Measurements from ENCODE around the gene CPN1.
"Not testable (repeated sequence)": the region's sequence is repeated elsewhere in the genome, so short reads cannot be mapped to it uniquely, and the experiment has no call there.

CPN1 gene

DNA sequence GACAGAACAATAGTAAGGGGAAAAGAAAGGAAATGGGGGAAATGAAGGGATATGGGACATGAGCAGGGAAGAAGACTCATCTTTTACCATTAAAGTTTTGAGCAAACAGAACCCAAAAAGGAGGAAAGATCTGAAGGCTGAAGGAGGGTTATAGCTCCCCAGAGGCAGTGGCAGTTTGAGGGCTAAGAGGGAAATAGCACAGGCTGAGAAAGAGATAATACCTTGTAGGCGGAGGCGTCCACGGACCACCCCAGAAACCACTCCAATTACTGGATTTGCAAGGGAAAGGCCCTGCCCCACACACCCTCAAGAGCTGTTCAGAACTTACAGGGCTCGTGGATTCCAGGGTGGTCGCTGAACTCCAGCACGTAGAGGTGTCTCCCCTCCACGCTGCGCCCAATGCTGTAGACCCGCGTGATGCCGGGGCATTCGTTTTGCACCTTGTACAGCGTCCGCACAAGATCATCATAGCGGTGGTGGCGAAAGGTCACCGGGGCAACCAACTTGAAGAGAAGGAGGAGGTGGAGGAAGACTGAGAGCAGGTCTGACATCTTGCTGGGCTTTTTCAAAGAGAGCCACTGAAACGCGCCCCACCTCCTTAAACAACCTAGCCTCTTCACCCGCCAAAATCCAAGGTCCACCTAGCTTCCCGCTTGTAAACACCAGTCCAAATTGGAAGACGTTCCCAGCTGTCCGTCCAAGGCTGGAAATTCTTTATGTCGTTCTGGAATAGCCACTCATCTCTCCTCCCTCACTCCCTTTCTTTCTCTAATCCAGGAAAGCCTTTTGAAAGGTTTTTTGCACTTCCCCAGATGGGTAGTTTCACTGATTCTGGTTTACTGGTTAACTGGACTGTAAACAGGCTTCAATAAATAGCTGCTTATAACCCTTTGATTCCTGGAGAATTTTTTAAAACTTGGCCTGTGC, at the start of gene CPN1:
TSS of gene CPN1 (minus strand) at position 795 of the 927 bp plus-strand sequence. CDS start at position 551, 244 bp downstream.
- no peak for DNase-seq

DNA sequence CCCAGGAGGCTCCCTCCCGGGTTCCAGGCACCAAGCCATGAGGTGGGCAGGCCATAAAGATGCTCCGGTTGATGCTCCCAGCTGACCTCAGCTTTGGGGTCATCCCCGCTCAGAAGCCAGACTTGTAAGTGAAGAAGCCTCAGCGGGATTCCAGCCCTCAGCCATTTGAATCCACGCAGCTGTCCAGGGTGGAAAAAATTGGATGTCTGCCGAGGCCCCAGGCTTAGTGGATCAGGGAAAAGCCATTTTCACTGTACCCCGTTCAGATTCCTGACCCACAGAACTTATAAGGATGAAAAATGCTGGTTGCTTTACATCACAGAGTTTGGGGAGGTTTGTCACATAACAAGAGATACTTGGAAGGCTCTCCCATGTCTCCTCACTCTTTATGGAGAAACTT, 49.2 kb upstream of the CPN1 start:
- DNase-seq = no peak

DNA sequence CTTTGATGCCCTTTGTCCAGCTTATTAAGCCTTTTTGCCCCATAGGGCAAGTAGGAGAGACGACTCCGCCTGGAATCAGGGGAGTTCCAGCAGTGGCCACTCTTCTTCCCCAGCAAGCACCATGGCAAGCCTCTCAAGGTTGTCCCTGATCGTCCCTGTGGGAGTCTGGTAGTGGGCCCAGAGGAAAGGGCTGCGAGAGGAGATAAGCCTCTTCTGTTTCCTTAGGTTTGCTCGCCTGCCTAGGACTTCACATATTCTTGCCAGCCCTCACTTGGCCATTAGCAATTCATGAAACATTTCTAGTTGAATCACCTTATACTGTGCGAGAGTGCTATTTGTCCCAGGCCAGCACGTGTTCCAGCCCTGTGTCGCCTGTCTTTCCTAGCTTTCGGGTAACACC, 47.8 kb upstream of the CPN1 start:
- no peak for DNase-seq

DNA sequence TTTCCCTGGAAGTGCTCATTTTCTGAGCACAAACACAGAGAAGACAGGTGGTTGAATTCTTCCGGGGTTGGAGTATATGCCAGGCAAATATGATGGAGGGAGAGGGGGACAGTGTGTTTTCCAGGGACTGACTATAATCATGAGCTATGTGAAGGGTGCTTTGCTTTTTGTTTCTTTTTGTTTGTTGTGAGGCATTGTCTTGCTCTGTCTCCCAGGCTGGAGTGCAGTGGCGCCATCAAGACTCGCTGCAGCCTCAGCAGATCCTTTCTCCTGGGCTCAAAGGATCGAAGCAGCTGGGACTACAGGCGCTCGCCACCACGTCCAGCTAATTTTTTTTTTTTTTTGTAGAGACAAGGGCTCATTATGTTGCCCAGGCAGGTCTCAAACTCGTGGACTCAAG, 47.3 kb upstream of the CPN1 start:
- no peak for DNase-seq

DNA sequence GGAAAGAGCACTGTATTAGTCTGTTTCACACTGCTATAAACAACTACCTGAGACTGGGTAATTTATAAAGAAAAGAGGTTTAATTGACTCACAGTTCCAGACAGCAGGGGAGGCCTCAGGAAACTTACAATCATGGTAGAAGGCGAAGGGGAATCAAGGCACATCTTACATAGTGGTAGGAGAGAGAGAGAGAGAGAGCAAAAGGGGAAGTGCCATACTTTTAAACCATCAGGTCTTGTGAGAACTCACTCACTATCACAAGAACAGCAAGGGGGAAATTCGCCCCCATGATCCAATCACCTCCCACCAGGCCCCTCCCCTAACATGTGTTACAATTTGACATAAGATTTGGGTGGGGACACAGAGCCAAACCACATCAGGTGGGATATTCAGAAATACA, 43.7 kb upstream of the CPN1 start:
- DNase-seq = not testable (repeated sequence)

DNA sequence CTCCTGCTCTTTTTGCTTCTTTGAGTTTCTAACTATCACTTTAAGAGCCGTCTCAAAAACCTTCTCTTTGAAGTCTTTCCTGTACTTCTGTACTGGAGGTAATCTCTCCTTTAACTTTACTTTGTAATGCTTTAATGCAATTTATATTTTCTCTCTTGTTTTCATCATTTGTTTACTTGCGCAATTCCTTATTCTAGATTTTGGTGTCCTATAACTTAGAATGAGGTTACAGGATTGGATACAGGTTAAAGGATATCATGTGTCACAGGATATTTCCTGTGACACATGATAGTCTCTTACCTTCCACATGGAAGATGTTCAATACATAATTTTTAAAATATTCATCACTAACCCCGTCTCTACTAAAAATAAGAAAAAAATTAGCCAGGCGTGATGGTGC, 42.4 kb upstream of the CPN1 start:
- DNase-seq = no peak

DNA sequence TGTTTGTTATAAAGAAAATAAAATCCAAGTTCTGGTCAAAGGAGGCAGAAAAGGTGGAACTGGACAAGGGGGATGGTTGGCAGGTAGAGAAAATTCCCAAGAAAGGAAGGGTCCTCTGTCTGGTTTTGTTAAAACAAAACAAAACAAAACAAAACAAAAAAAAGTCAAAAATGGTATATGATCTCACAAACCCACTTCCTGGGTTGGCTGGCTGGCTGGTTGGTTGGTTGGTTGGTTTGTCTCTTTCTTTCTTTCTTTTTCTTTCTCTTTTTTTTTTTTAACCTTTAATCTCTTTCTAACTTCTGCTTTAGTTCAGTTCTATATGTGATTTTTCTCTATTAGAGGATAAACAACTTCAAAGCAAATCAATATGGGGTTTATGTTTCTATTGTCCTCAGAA, 41.1 kb upstream of the CPN1 start:
- no peak for DNase-seq

DNA sequence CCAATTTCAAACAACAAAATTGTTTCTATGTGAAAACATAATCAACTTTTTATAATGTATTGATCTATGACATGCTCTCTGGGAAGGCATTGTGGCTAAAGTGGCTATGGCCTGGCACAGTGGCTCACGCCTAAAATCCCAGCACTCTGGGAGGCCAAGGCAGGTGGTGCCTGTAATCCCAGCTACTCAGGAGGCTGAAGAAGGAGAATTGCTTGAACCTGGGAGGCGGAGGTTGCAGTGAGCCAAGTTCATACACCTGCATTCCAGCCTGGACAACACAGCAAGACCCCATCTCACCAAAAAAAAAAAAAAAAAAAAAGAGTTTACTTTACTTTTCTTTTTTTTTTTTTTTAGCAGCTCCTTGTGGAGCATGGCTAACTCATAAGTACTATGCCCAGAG, 38.9 kb upstream of the CPN1 start:
- no peak for DNase-seq

DNA sequence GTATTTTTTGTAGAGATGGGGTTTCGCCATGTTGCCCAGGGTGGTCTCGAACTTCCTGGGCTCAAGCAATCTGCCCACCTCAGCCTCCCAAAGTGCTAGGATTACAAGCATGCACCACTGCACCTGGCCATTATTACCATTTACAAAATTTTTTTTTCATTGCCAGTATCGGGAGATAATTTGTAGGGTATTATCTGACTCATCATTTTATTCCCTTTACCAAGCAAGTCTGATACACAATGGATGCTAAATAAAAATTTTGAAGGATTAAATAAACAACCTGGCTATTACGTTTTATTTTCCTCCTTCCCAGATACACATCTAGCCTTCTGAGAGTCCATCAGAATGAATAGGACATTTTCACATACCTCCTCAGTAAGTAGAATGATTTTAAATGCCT, 38.1 kb upstream of the CPN1 start:
- no peak for DNase-seq

DNA sequence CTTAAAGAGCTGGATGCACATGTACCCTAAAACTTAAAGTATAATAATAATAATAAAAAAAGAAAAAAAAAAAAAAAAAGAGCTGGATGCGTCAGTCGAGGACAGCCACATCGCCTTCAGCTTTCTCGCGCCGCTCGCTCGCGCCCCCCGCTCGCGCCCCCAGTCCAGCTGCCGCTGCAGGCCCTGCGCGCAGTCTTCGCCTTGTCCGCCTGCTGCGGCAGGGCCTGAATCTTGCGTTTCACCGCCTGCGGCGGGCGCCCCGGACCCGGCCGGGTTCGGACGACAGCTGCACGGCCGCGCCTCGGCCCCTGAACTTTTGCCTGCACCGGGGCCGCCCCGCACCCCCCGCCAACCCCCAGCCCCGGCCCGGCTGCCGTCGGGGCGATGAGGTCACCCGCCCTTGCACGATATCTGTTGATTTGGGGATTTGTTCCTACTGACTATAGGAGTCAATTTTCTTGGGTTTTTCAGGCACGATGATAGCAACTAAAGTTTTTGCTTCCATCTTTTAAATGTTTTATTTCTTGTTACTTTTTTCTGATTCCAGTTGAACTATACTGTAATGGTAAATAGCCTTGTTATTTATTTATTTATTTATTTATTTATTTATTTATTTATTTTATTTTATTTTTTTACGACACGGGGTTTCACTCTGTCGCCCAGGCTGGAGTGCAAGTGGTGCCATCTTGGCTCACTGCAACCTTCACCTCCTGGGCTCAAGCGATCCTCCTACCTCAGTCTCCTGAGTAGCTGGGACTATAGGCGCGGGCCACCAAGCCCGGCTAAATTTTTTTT, 33.5 kb upstream of the CPN1 start:
- DNase-seq = no peak

DNA sequence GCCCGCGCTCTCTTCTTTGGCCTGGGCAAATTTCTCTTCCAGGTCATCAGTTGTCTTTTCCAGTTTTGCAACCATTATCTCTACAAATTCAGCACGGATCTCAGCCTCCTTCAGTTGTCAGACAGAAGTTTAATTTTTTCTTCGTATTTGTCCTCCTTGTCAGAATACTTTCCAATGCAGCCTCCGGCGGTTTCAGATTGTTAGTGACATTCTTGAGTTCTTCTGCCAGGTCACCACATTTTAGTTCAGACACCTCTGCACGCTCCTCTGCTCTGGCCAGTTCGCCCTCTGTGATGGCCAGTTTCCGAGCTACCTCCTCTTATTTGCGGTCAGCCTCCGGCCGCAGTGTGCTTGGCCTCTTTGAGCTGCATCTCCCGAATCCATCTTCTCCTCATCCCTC, 32.8 kb upstream of the CPN1 start:
- no peak for DNase-seq

DNA sequence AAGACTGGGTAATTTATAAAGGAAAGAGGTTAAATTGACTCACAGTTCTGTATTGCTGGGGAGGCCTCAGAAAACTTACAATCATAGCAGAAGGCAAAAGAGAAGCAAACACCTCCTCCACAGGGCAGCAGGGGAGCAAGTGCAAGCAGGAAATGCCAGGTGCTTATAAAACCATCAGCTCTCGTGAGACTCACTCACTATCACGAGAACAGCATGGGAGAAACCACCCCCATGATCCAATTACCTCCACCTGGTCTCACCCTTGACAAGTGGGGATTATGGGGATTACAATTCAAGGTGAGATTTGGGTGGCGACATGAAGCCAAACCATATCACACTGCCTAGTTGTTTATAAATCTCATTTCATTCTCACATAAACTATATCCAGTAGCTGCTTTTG, 28.0 kb upstream of the CPN1 start:
- no peak for DNase-seq

DNA sequence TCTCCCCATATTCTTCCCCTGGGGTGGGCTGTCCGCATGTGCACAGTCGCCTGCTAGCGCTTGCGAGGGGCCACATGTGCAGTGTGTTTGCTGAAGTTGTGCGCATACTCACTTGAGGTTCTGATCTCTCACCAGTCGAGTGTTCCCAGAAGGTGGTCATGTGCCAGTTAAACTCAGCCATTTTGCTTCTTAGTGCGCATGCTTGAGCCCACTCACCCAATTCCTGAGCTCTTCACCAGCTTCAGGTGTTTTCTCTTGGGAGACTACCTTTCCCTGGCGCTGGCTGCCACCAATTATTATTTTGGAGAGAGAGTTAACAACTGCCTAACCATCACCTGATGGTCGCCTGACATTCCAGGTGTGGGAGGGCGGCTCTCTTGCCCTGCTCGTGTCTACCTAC, 25.2 kb upstream of the CPN1 start:
- DNase-seq = no peak

DNA sequence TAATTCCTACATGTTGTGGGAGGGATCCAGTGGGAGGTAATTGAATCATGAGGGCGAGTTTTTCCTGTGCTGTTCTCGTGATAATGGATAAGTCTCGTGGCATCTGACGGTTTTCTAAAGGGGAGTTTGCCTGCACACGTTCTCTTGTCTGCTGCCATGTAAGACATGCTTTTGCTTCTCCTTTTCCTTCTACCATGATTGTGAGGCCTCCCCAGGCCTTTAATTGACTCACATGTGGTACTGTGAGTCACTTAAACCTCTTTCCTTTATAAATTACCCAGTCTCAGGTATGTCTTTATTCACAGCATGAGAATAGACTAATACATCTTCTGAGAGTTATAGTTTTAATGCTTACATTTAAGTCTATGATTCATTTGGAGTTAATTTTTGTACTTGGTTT, 22.6 kb upstream of the CPN1 start:
- DNase-seq = no peak

DNA sequence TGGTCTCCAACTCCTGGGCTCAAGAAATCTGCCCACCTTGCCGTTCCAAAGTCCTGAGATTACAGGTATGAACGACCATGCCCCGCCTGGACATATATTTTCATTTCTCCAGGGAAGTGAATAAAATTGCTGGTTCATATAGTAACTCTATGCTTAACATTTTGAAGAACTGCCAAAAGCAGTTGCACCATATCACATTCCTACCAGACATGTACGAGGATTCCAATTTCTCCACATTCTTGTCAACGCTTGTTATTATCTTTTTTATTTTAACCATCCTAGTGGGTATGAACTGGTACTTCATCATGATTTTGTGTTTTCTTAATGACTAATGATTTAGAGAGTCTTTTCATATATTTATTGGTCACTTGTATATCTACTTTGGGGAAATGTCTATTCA, 21.9 kb upstream of the CPN1 start:
- no peak for DNase-seq

DNA sequence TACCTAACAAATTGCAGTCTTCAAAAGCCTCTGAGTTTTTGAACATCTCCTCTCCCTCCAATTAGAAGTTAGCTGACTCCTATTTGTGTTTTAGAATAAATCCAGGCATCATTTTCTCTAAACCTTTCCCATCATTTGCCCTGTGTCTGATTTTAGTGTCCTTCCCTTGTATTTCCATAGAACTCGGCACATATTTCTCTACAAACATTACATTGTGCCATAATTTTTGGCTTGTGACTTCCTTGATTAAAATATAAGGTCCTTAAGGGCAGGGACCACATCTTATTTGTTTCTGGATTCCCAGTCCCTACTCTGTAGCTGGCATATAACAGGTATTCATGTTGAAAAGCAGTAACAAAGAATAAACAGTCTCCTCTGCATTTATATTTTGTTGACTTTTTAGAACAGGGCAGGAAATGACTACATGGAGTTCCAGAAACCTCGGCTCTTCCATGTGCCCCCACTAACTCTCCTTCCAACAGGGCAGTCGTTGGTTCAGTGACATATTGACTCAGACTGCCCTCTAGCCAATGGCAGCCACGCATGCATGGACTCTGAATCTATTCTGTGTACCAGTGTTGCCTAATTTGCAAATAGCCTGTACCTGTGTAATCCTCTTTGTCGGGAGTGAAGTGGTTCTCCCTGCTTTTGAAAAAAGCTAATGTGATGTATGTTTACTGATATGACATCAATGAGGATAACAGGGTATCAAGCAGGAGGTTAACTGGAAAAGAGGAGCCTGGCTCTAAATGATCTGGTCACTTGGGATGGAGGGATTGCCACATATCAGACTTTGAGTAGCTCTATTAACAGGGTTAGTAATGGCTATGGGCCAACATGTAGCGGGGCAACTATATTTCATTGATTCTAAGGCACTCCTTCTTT, 19.8 kb upstream of the CPN1 start:
- no peak for DNase-seq

DNA sequence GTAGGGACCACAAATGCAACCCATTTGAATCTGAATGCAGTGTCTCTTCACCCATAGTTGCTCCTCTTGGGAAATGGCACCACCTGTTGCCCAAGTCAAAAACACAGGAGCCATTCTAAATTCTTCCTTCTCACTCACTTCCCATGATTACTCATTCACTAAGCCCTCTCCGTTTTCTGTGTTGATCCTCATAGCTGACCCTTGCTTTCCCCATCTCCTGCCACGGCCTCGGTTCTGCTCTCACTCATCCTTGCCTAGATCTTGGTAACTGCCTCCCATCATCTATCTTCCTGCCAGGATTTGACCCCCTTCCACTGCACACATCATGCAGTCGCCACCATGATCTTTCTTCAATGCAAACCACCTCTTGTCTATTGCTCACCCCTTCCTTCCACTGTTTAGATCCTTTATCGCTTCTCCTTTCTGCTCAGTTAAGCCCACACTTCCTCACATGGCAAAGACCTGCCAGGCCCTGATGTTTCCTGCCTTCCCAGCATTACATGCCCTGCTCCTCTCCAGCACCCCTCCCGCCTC, 19.0 kb upstream of the CPN1 start:
- DNase-seq = no peak

DNA sequence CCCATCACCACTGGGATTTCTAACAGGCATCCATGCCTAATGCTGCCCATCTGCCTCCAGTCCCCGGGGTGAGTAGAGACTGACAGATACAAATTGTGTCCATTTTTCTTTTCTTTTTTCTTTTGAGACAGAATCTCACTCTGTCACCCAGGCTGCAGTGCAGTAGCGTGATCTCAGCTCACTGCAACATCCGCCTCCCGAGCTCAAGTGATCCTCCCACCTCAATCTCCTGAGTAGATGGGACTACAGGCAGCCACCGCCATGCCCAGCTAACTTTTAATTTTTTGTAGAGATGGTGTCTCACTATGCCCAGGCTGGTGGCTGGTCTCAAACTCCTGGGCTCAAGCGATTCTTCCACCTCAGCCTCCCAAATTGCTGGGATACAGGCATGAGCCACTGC, 7.6 kb upstream of the CPN1 start:
- DNase-seq = no peak

DNA sequence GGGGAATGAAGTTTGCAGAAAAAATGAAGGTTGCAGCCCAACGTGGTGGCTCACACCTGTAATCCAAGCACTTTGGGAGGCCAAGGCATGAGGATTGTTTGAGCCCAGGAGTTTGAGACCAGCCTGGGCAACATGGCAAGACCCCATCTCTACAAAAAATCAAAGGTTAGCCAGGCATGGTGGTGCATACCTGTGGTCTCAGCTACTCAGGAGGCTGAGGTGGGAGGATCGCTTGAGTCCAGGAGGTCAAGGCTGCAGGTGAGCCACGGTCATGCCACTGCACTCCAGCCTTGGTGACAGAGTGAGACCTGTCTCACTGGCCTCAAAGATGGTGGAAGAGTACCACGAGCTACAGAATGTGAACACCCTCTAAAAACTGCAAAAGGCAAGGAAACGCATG, 5.0 kb upstream of the CPN1 start:
- not testable (repeated sequence) for DNase-seq

DNA sequence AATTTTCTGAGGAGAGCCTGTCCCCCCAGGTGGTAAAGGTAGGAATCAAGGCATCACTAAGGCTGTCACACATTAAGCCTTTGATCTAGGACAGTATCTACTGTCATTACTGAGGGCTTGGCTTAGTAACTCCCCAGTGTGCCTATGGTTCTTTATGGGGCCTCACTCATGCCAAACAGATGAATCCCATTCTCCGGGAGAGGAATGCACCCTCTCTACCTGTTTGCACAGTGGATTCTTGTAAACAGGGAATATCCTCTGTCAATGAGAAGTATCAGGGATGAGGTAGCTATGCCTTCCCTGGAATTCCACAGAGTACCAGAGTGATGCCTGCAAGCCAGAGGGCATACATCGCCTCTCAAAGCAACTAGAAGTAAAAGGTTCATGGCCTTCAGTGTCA, 3.9 kb upstream of the CPN1 start:
- DNase-seq = no peak

DNA sequence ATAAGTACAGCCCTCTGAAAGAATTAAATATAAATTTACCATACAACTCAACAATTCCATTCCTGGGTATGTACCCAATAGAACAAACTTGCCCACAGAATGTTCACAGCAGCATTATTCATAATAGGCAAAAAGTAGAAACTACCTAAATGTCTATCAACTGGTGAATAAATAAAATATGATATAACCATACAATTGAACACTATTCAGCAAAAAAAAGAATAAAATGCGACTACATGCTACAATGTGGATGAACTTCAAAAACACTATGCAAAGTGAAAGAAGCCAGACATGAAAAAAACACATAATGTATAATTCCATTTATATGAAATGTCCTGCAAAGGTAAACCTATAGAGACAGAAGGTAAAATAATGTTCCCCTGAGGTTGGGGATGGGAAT, 2.0 kb upstream of the CPN1 start:
- no peak for DNase-seq

DNA sequence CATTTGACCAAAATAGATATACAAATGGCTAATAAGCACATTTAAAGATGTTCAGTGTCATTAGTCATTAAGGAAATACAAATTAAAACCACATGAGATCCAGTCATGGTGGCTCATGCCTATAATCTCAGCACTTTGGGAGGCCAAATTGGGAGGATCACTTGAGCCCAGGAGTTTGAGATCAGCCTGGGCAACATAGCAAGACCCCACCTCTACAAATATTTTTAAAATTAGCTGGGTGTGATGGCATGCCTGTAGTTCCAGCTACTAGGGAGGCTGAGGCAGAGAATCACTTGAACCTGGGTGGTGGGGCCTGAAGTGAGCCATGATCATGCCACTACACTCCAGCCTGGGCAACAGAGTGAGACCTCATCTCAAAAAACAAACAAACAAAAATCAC, 607 bp upstream of the CPN1 start:
- DNase-seq = not testable (repeated sequence)

DNA sequence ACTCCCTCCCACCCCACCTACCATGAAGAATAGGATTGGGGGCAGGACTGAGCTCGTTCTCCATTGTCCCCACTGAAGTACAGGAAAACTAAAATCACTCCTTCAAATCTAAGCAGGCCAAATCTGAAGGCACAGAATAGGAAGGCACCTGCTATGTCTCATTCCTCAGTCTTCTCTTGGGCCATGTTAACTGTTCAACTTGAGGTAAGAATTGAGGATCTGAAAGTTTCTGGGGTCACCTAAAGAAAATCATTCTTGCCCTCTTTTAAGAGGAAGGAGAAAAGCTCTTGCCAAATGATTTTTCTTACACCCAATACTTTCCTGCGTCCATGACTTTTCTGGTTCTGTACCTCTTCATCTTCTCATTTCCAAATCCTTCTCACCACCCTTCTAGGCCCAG, 4.9 kb downstream of the CPN1 start:
- DNase-seq = no peak
